ENCODE results near the gene CREM. TPM values are rescaled to one million over a fixed set of nuclear protein-coding genes. Genes with fewer than 3 reads are reported as not detected.

CREM gene
- total and polyA plus RNA-seq, 10 of the 15 experiments (the other 5 are each of a cell fraction or from before 2014, with no cell fraction given), result 51.3 to 115 (median 70.6) TPM

DNA sequence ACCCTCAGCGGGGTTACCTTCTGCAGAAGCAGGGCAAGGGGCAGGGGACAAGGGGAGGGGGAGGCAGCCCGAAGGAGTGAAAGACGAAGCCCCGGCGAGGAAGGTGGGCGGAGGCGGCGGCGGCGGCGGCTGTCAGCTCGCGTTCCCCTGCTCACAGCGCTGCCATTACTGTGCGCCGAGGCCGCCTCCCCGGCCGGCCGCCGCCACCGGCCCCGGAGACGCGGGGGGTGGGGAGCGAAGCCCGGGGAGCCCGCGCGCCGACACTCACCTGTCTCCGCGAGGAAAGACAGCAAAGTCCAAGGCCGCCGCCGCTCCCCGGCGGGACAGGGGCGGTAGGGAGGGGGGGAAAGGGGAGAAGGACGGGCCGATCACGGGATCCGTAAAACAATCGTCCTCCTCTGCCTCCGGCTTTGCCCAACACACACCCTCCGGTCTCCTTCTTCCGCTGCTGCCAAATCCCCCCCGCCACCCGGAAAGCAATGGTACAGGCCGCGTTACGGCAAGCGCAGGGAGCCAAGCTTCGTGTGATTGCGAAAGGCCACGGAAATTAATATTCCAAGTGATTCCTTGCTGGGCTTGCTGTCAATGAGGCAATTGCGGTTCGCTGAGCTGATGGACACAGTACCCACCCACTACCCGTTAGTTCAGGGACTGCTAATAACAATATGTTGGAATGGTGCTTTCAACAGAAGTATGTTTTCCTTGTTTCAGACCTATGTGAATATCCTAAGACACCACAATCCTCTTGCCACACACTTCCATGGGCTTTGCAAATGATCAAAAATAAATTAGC, 36.3 kb upstream of the CREM start, which contains the start of gene CUL2 (continued):
- TF ChIP-seq ZNF207 (IDR thresholded peaks at IDR 0.05; ENCODE audit: borderline replicate concordance), result peak; percentile 74; the same call in 1 of the 2 replicates
- peak; percentile 97 for TF ChIP-seq NBN (IDR thresholded peaks at IDR 0.05)
- TF ChIP-seq, protein P1, sequence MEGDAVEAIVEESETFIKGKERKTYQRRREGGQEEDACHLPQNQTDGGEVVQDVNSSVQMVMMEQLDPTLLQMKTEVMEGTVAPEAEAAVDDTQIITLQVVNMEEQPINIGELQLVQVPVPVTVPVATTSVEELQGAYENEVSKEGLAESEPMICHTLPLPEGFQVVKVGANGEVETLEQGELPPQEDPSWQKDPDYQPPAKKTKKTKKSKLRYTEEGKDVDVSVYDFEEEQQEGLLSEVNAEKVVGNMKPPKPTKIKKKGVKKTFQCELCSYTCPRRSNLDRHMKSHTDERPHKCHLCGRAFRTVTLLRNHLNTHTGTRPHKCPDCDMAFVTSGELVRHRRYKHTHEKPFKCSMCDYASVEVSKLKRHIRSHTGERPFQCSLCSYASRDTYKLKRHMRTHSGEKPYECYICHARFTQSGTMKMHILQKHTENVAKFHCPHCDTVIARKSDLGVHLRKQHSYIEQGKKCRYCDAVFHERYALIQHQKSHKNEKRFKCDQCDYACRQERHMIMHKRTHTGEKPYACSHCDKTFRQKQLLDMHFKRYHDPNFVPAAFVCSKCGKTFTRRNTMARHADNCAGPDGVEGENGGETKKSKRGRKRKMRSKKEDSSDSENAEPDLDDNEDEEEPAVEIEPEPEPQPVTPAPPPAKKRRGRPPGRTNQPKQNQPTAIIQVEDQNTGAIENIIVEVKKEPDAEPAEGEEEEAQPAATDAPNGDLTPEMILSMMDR (IDR thresholded peaks at IDR 0.05 in 2 of 3, conservative IDR thresholded peaks at IDR 0.05 in 1 of 3; ENCODE audit: control insufficient read depth in 2 of 3, extremely low read depth in 1 of 3, insufficient read depth in 1 of 3, low read depth in 3 of 3, low read length in 3 of 3), result no peak
- peak; percentile 94; the same call in 2 of the 3 replicates for TF ChIP-seq POU2F2 (IDR thresholded peaks at IDR 0.05; ENCODE audit: borderline replicate concordance, low read depth, low read length)
- TF ChIP-seq, protein P2, sequence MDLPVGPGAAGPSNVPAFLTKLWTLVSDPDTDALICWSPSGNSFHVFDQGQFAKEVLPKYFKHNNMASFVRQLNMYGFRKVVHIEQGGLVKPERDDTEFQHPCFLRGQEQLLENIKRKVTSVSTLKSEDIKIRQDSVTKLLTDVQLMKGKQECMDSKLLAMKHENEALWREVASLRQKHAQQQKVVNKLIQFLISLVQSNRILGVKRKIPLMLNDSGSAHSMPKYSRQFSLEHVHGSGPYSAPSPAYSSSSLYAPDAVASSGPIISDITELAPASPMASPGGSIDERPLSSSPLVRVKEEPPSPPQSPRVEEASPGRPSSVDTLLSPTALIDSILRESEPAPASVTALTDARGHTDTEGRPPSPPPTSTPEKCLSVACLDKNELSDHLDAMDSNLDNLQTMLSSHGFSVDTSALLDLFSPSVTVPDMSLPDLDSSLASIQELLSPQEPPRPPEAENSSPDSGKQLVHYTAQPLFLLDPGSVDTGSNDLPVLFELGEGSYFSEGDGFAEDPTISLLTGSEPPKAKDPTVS (IDR thresholded peaks at IDR 0.05; ENCODE audit: low read depth, low read length), result no peak
- no peak for TF ChIP-seq SMAD1 (IDR thresholded peaks at IDR 0.05; ENCODE audit: low read depth, partially characterized antibody)
- TF ChIP-seq, protein P3, sequence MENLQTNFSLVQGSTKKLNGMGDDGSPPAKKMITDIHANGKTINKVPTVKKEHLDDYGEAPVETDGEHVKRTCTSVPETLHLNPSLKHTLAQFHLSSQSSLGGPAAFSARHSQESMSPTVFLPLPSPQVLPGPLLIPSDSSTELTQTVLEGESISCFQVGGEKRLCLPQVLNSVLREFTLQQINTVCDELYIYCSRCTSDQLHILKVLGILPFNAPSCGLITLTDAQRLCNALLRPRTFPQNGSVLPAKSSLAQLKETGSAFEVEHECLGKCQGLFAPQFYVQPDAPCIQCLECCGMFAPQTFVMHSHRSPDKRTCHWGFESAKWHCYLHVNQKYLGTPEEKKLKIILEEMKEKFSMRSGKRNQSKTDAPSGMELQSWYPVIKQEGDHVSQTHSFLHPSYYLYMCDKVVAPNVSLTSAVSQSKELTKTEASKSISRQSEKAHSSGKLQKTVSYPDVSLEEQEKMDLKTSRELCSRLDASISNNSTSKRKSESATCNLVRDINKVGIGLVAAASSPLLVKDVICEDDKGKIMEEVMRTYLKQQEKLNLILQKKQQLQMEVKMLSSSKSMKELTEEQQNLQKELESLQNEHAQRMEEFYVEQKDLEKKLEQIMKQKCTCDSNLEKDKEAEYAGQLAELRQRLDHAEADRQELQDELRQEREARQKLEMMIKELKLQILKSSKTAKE (IDR thresholded peaks at IDR 0.05; ENCODE audit: low read depth, poor library complexity, severe bottlenecking), result peak; percentile 59
- no peak; the same call in 1 of the 2 replicates for TF ChIP-seq CBFB (IDR thresholded peaks at IDR 0.05; ENCODE audit: low read depth)
- no peak for TF ChIP-seq PAX5 (IDR thresholded peaks at IDR 0.05; ENCODE audit: borderline replicate concordance, low read depth, low read length)
- TF ChIP-seq, protein P4, sequence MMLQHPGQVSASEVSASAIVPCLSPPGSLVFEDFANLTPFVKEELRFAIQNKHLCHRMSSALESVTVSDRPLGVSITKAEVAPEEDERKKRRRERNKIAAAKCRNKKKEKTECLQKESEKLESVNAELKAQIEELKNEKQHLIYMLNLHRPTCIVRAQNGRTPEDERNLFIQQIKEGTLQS (IDR thresholded peaks at IDR 0.05; ENCODE audit: borderline replicate concordance, extremely low read depth, low read depth, low read length), result no peak
- no peak for TF ChIP-seq BRCA1 (IDR thresholded peaks at IDR 0.05; ENCODE audit: low read depth, low read length)
- peak in 1 of 2 experiments; percentile 3; a peak in 1 of 4 replicates for TF ChIP-seq SRF (IDR thresholded peaks at IDR 0.05; ENCODE audit: low read depth in 2 of 2, low read length in 2 of 2)
- TF ChIP-seq NFXL1 (IDR thresholded peaks at IDR 0.05; ENCODE audit: borderline replicate concordance), result no peak
- TF ChIP-seq, protein P5, sequence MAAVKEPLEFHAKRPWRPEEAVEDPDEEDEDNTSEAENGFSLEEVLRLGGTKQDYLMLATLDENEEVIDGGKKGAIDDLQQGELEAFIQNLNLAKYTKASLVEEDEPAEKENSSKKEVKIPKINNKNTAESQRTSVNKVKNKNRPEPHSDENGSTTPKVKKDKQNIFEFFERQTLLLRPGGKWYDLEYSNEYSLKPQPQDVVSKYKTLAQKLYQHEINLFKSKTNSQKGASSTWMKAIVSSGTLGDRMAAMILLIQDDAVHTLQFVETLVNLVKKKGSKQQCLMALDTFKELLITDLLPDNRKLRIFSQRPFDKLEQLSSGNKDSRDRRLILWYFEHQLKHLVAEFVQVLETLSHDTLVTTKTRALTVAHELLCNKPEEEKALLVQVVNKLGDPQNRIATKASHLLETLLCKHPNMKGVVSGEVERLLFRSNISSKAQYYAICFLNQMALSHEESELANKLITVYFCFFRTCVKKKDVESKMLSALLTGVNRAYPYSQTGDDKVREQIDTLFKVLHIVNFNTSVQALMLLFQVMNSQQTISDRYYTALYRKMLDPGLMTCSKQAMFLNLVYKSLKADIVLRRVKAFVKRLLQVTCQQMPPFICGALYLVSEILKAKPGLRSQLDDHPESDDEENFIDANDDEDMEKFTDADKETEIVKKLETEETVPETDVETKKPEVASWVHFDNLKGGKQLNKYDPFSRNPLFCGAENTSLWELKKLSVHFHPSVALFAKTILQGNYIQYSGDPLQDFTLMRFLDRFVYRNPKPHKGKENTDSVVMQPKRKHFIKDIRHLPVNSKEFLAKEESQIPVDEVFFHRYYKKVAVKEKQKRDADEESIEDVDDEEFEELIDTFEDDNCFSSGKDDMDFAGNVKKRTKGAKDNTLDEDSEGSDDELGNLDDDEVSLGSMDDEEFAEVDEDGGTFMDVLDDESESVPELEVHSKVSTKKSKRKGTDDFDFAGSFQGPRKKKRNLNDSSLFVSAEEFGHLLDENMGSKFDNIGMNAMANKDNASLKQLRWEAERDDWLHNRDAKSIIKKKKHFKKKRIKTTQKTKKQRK (IDR thresholded peaks at IDR 0.05; ENCODE audit: low read depth, low read length), result no peak
- TF ChIP-seq CREM (IDR thresholded peaks at IDR 0.05; ENCODE audit: low read depth), result 0 out of 2 replicates have a peak, but pooled peaks have one; percentile 4
- TF ChIP-seq TCF12 (IDR thresholded peaks at IDR 0.05; ENCODE audit: low read depth, low read length), result 0 out of 2 replicates have a peak, but pooled peaks have one; percentile 9
- no peak for TF ChIP-seq SMC3 (IDR thresholded peaks at IDR 0.05; ENCODE audit: borderline replicate concordance, low read length)
- peak in 1 of 2 experiments; percentile 88; a peak in 1 of 4 replicates for TF ChIP-seq CEBPB (IDR thresholded peaks at IDR 0.05; ENCODE audit: borderline replicate concordance in 1 of 2, low read depth in 2 of 2, low read length in 2 of 2)
- TF ChIP-seq POLR2A (IDR thresholded peaks at IDR 0.05; ENCODE audit: low read depth, low read length), result peak; percentile 78
- TF ChIP-seq RAD21 (IDR thresholded peaks at IDR 0.05; ENCODE audit: insufficient read depth, low read depth, low read length), result no peak

Measured in GM12878 (cell line).